NCI-H146 (cell line): ENCODE measurements around the gene KCNT1.

Experiments used
- DNase-seq: peaks from one replicate; lab custom pipeline; 2025; lab: John Stamatoyannopoulos, UW

Gene KCNT1

GRCh38 chr9:135765416-135765815 is 63.4 kb downstream of the KCNT1 start:
- DNase-seq, result no peak

- DNase-seq, result no peak
These were observed 64.3 kb downstream of the KCNT1 start for GRCh38 chr9:135766251-135766650.

- DNase-seq, result no peak
These were observed 64.7 kb downstream of the KCNT1 start for GRCh38 chr9:135766707-135767106.

- DNase-seq, result peak; percentile 6
These were observed 66.7 kb downstream of the KCNT1 start for GRCh38 chr9:135768516-135769218.

- peak; percentile 45 for DNase-seq
These were observed 67.7 kb downstream of the KCNT1 start for GRCh38 chr9:135769489-135770202.

GRCh38 chr9:135770203-135770535 is 68.2 kb downstream of the KCNT1 start:
- DNase-seq, result peak; percentile 54

- DNase-seq, result no peak
These were observed 68.8 kb downstream of the KCNT1 start for GRCh38 chr9:135770771-135771170.

GRCh38 chr9:135771401-135772051 is 69.5 kb downstream of the KCNT1 start:
- no peak for DNase-seq

- no peak for DNase-seq
These were observed 70.2 kb downstream of the KCNT1 start for GRCh38 chr9:135772056-135772646.

GRCh38 chr9:135772702-135773493 is 70.9 kb downstream of the KCNT1 start:
- DNase-seq, result no peak

GRCh38 chr9:135773530-135774238 is 71.7 kb downstream of the KCNT1 start:
- DNase-seq, result no peak

GRCh38 chr9:135774239-135774747 is 72.3 kb downstream of the KCNT1 start:
- DNase-seq, result no peak

- no peak for DNase-seq
These were observed 73.0 kb downstream of the KCNT1 start for GRCh38 chr9:135774794-135775525.

GRCh38 chr9:135775911-135776310 is 73.9 kb downstream of the KCNT1 start:
- DNase-seq, result no peak

GRCh38 chr9:135776893-135777622 is 75.1 kb downstream of the KCNT1 start:
- DNase-seq, result no peak

GRCh38 chr9:135777623-135778177 is 75.7 kb downstream of the KCNT1 start:
- no peak for DNase-seq

- DNase-seq, result no peak
These were observed 76.4 kb downstream of the KCNT1 start for GRCh38 chr9:135778421-135778820.

GRCh38 chr9:135779571-135779970 is 77.6 kb downstream of the KCNT1 start:
- DNase-seq, result no peak

GRCh38 chr9:135780086-135780485 is 78.1 kb downstream of the KCNT1 start:
- DNase-seq, result no peak
